COR-L47 (cell line): Measurements from ENCODE around the gene EXOG.

Experiments
- DNase-seq: peaks from one replicate; lab custom pipeline; 2025; lab: John Stamatoyannopoulos, UW

Gene EXOG

GRCh38 chr3:38545983-38546382 is 49.8 kb downstream of the EXOG start:
- no peak for DNase-seq

GRCh38 chr3:38548154-38548931 is 52.2 kb downstream of the EXOG start:
- no peak for DNase-seq

- no peak for DNase-seq
Measured at GRCh38 chr3:38549082-38549481, 52.9 kb downstream of the EXOG start.

GRCh38 chr3:38549486-38549885 is 53.3 kb downstream of the EXOG start:
- DNase-seq: no peak

- DNase-seq: no peak
Measured at GRCh38 chr3:38549957-38550840, 54.1 kb downstream of the EXOG start.

- DNase-seq: no peak
Measured at GRCh38 chr3:38551026-38551832, 55.1 kb downstream of the EXOG start.

- no peak for DNase-seq
Measured at GRCh38 chr3:38552364-38552763, 56.2 kb downstream of the EXOG start.

- DNase-seq: no peak
Measured at GRCh38 chr3:38553071-38553470, 56.9 kb downstream of the EXOG start.

GRCh38 chr3:38554127-38554827 is 58.1 kb downstream of the EXOG start:
- no peak for DNase-seq

- DNase-seq: no peak
Measured at GRCh38 chr3:38555149-38555840, 59.2 kb downstream of the EXOG start.

GRCh38 chr3:38555926-38556325 is 59.8 kb downstream of the EXOG start:
- DNase-seq: no peak

- no peak for DNase-seq
Measured at GRCh38 chr3:38556640-38557358, 60.7 kb downstream of the EXOG start.

- DNase-seq: no peak
Measured at GRCh38 chr3:38558864-38559263, 62.7 kb downstream of the EXOG start.

- no peak for DNase-seq
Measured at GRCh38 chr3:38560284-38560683, 64.1 kb downstream of the EXOG start.

- DNase-seq: no peak
Measured at GRCh38 chr3:38560996-38561717, 65.0 kb downstream of the EXOG start.

GRCh38 chr3:38561746-38562466 is 65.8 kb downstream of the EXOG start:
- no peak for DNase-seq

GRCh38 chr3:38562467-38562925 is 66.4 kb downstream of the EXOG start:
- no peak for DNase-seq

GRCh38 chr3:38563070-38563885 is 67.1 kb downstream of the EXOG start:
- no peak for DNase-seq
